Cardiac muscle cell (in vitro differentiated cells and primary cell): ENCODE measurements around the gene CCNB1IP1. TPM values are rescaled to one million over a fixed set of nuclear protein-coding genes. Genes with fewer than 3 reads are reported as not detected.
"Not testable (repeated sequence)": the region's sequence is repeated elsewhere in the genome, so short reads cannot be mapped to it uniquely, and the experiment has no call there.

ENCODE experiments used
- DNase-seq, 2 donors: peaks; one replicate each; pipeline versions ENCODE4 v3.0.0 to v3.0.0-alpha.2; 2010 to 2017; ENCODE audit warnings: low read depth in 1 of 2, low spot score in 1 of 2
- H3K27ac ChIP-seq: fragments of 200-600 bp; sonication (generic); 2 replicates; pipeline ENCODE4 v1.5.1; 2016
- H3K27me3 ChIP-seq: fragments of 200-600 bp; sonication (generic); 2 replicates; pipeline ENCODE4 v1.6.0; 2016; ENCODE audit warnings: control low read depth
- H3K36me3 ChIP-seq: fragments of 200-600 bp; sonication (generic); 2 replicates; pipeline ENCODE4 v1.5.1; 2016; ENCODE audit warnings: control low read depth
- H3K4me1 ChIP-seq: fragments of 200-600 bp; sonication (generic); 2 replicates; pipeline ENCODE4 v1.8.1; 2017; ENCODE audit warnings: low read depth, mild to moderate bottlenecking, mixed run types
- H3K4me3 ChIP-seq: fragments of 200-600 bp; sonication (generic); 2 replicates; pipeline ENCODE4 v1.5.1; 2016; ENCODE audit warnings: mild to moderate bottlenecking
- H3K9me3 ChIP-seq: fragments of 200-600 bp; sonication (generic); 2 replicates; pipeline ENCODE4 v1.5.1; 2017; ENCODE audit warnings: low read depth, mild to moderate bottlenecking, control low read depth
- CTCF ChIP-seq: IDR thresholded peaks from 2 replicates; pipeline ENCODE4 v1.5.1; 2012; ENCODE audit warnings: low read depth, mild to moderate bottlenecking, low read length
- polyA plus RNA-seq: library from polyadenylated mRNA; unstranded; fragments of >200 nt; fragmentation: Nextera tagmentation; extraction: Ambion mirVana; gene quantifications from 2 replicates; pipeline ENCODE4 v1.2.1, GENCODE V29; 2016
- total RNA-seq: library from RNA; depleted of rRNA; stranded (reverse); fragments of >200 nt; gene quantifications from 2 replicates; pipeline ENCODE4 v1.2.3, GENCODE V29; 2016

CCNB1IP1 gene
- total and polyA plus RNA-seq, 2 experiments from 2014 or later = 63.7 to 152 TPM

- H3K27ac ChIP-seq = no peak overlapping the region
- no peaks in the 10 kb centered on the region for H3K9me3 ChIP-seq
- no peaks in the 10 kb centered on the region for H3K4me1 ChIP-seq
- H3K27me3 ChIP-seq = no peaks in the 10 kb centered on the region
- TF ChIP-seq CTCF = no peak
- no peak for DNase-seq
- no peak overlapping the region for H3K4me3 ChIP-seq
- H3K36me3 ChIP-seq = peaks cover 63% of the 10 kb centered on the region
Measured at GRCh38 chr14:20295067-20295466, 38.0 kb downstream of the CCNB1IP1 start.

GRCh38 chr14:20294636-20295035, 38.4 kb downstream of the CCNB1IP1 start:
- Histone ChIP-seq H3K27me3 (no peaks in the 10 kb centered on the region), H3K4me3 (no peak overlapping the region), H3K9me3 (no peaks in the 10 kb centered on the region), H3K36me3 (peaks cover 61% of the 10 kb centered on the region), H3K27ac (no peak overlapping the region), H3K4me1 (no peaks in the 10 kb centered on the region)
- TF ChIP-seq CTCF = no peak
- DNase-seq = no peak

- H3K4me3 ChIP-seq, H3K27me3 ChIP-seq, H3K9me3 ChIP-seq, H3K4me1 ChIP-seq, DNase-seq, H3K27ac ChIP-seq, H3K36me3 ChIP-seq: not testable (repeated sequence)
Measured at GRCh38 chr14:20281998-20282397, 51.1 kb downstream of the CCNB1IP1 start.

- not testable (repeated sequence) for H3K4me3 ChIP-seq
Measured at GRCh38 chr14:20280265-20280664, 52.8 kb downstream of the CCNB1IP1 start.

GRCh38 chr14:20278414-20278813, 54.7 kb downstream of the CCNB1IP1 start:
- Histone ChIP-seq H3K4me3 (no peak overlapping the region), H3K9me3 (no peaks in the 10 kb centered on the region), H3K4me1 (no peaks in the 10 kb centered on the region), H3K27me3 (no peaks in the 10 kb centered on the region), H3K36me3 (no peaks in the 10 kb centered on the region), H3K27ac (no peak overlapping the region)
- peak in 1 of 2 donors; percentile 46 for DNase-seq
- no peak for TF ChIP-seq CTCF

More at GRCh38 chr14:20280265-20280664, 52.8 kb downstream of the CCNB1IP1 start:
- not testable (repeated sequence) for H3K4me1 ChIP-seq, H3K27ac ChIP-seq, H3K36me3 ChIP-seq, H3K9me3 ChIP-seq, H3K27me3 ChIP-seq, DNase-seq

GRCh38 chr14:20277409-20277808, 55.7 kb downstream of the CCNB1IP1 start:
- no peaks in the 10 kb centered on the region for H3K4me1 ChIP-seq
- DNase-seq = no peak
- H3K27ac ChIP-seq = no peak overlapping the region
- no peaks in the 10 kb centered on the region for H3K27me3 ChIP-seq
- no peaks in the 10 kb centered on the region for H3K9me3 ChIP-seq
- H3K36me3 ChIP-seq = no peaks in the 10 kb centered on the region
- no peak for TF ChIP-seq CTCF
- no peak overlapping the region for H3K4me3 ChIP-seq

- DNase-seq = no peak
- no peak overlapping the region for H3K27ac ChIP-seq
- TF ChIP-seq CTCF = no peak
- H3K27me3 ChIP-seq = no peaks in the 10 kb centered on the region
- no peaks in the 10 kb centered on the region for H3K9me3 ChIP-seq
- H3K4me1 ChIP-seq = no peaks in the 10 kb centered on the region
- no peak overlapping the region for H3K4me3 ChIP-seq
- H3K36me3 ChIP-seq = no peaks in the 10 kb centered on the region
Measured at GRCh38 chr14:20274062-20274461, 59.0 kb downstream of the CCNB1IP1 start.

- not testable (repeated sequence) for H3K27ac ChIP-seq
Measured at GRCh38 chr14:20264361-20264760, 68.7 kb downstream of the CCNB1IP1 start.

More at GRCh38 chr14:20264361-20264760, 68.7 kb downstream of the CCNB1IP1 start:
- not testable (repeated sequence) for H3K9me3 ChIP-seq, H3K27me3 ChIP-seq, H3K4me1 ChIP-seq, H3K4me3 ChIP-seq, DNase-seq, H3K36me3 ChIP-seq
